ENCODE results near the gene FIGN. TPM values are rescaled to one million over a fixed set of nuclear protein-coding genes. Genes with fewer than 3 reads are reported as not detected.

FIGN gene
- total RNA-seq, 6 donors from 2014 or later, result 0.91 to 4.5 (median 4.1) TPM

DNA sequence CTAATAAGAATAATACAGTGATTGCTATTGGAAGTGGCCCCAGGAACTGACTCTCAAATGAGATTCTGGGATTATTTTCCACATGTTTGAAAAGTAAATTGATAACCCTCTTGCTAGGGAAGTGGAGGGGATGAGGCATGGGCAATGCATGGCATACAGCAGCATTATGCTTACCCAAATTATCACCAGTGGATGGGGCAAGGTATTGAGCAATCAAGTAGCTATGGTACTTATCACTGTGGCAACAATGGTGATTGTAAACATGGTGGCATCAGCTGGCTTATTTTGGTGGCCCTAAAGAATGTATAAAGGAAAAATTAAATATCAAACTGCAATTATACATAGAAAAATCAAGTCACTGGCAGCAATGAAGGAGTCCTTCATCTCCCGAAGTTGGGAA, 155.1 kb downstream of the FIGN start:
- Histone ChIP-seq H3K27me3 (no peaks in the 10 kb centered on the region), H3K9me3 (no peaks in the 10 kb centered on the region), H3K36me3 (no peaks in the 10 kb centered on the region), H3K27ac (no peak overlapping the region), H3K4me1 (no peaks in the 10 kb centered on the region), H3K4me3 (no peak overlapping the region)
- no peak for TF ChIP-seq EP300 (IDR thresholded peaks at IDR 0.05)
- TF ChIP-seq POLR2A (IDR thresholded peaks at IDR 0.05), result no peak
- TF ChIP-seq CTCF (IDR thresholded peaks at IDR 0.05), result no peak
- TF ChIP-seq POLR2AphosphoS5 (IDR thresholded peaks at IDR 0.05), result no peak
- DNase-seq, result no peak
- WGBS, 2 donors, result 98 to 100% methylated on average over 1 of the region's 1 CpG
- no peak for ATAC-seq (ENCODE audit: low FRiP score in 2 of 2)

- Histone ChIP-seq H3K4me3 (no peak overlapping the region), H3K27ac (no peak overlapping the region), H3K36me3 (no peaks in the 10 kb centered on the region), H3K27me3 (no peaks in the 10 kb centered on the region), H3K4me1 (peaks cover 0 to 2% (median 0%) of the 10 kb centered on the region in 4 donors), H3K9me3 (no peaks in the 10 kb centered on the region)
- no peak for DNase-seq
- no peak for ATAC-seq (ENCODE audit: low FRiP score in 2 of 2)
- TF ChIP-seq POLR2AphosphoS5 (IDR thresholded peaks at IDR 0.05), result no peak
- no peak for TF ChIP-seq EP300 (IDR thresholded peaks at IDR 0.05)
- no peak for TF ChIP-seq CTCF (IDR thresholded peaks at IDR 0.05)
- TF ChIP-seq POLR2A (IDR thresholded peaks at IDR 0.05), result no peak
- WGBS, 2 donors, result 61 to 71% methylated on average over 2 of the region's 2 CpGs
Observed at GRCh38 chr2:163574309-163574708, 161.5 kb downstream of the FIGN start.

- no peak overlapping the region for H3K27ac ChIP-seq
- H3K9me3 ChIP-seq, result no peaks in the 10 kb centered on the region
- peaks cover 0 to 2% (median 0%) of the 10 kb centered on the region in 4 donors for H3K4me1 ChIP-seq
- no peak overlapping the region for H3K4me3 ChIP-seq
- TF ChIP-seq CTCF (IDR thresholded peaks at IDR 0.05) (no peak), POLR2A (IDR thresholded peaks at IDR 0.05) (no peak), EP300 (IDR thresholded peaks at IDR 0.05) (no peak), POLR2AphosphoS5 (IDR thresholded peaks at IDR 0.05) (no peak)
- ATAC-seq (ENCODE audit: low FRiP score in 2 of 2) (no peak), DNase-seq (no peak)
- H3K36me3 ChIP-seq, result no peaks in the 10 kb centered on the region
- 63 to 68% methylated on average over 1 of the region's 1 CpG for WGBS, 2 donors
- no peaks in the 10 kb centered on the region for H3K27me3 ChIP-seq
Observed at GRCh38 chr2:163573652-163574051, 162.2 kb downstream of the FIGN start.

- no peak for DNase-seq
- WGBS, 2 donors, result 93 to 94% methylated on average over 7 of the region's 7 CpGs
- no peaks in the 10 kb centered on the region for H3K27me3 ChIP-seq
- no peaks in the 10 kb centered on the region for H3K36me3 ChIP-seq
- ATAC-seq (ENCODE audit: low FRiP score in 2 of 2), result no peak
- H3K9me3 ChIP-seq, result no peaks in the 10 kb centered on the region
- no peak overlapping the region for H3K27ac ChIP-seq
- no peak overlapping the region for H3K4me3 ChIP-seq
- peaks cover 0 to 2% (median 0%) of the 10 kb centered on the region in 4 donors for H3K4me1 ChIP-seq
- TF ChIP-seq CTCF (IDR thresholded peaks at IDR 0.05) (no peak), EP300 (IDR thresholded peaks at IDR 0.05) (no peak), POLR2A (IDR thresholded peaks at IDR 0.05) (no peak), POLR2AphosphoS5 (IDR thresholded peaks at IDR 0.05) (no peak)
Observed at GRCh38 chr2:163572850-163573249, 163.0 kb downstream of the FIGN start.

GRCh38 chr2:163571423-163572102, 164.2 kb downstream of the FIGN start:
- Histone ChIP-seq H3K4me1 (peaks cover 0 to 2% (median 0%) of the 10 kb centered on the region in 4 donors), H3K9me3 (no peaks in the 10 kb centered on the region), H3K36me3 (no peaks in the 10 kb centered on the region), H3K27ac (no peak overlapping the region), H3K27me3 (no peaks in the 10 kb centered on the region), H3K4me3 (no peak overlapping the region)
- DNase-seq (no peak), ATAC-seq (ENCODE audit: low FRiP score in 2 of 2) (no peak)
- no peak for TF ChIP-seq EP300 (IDR thresholded peaks at IDR 0.05)
- 64 to 70% methylated on average over 7 of the region's 7 CpGs for WGBS, 2 donors

Measured in upper lobe of left lung (tissue), 6 donors.